Measurements from ENCODE around the gene SH3D19.

DNA sequence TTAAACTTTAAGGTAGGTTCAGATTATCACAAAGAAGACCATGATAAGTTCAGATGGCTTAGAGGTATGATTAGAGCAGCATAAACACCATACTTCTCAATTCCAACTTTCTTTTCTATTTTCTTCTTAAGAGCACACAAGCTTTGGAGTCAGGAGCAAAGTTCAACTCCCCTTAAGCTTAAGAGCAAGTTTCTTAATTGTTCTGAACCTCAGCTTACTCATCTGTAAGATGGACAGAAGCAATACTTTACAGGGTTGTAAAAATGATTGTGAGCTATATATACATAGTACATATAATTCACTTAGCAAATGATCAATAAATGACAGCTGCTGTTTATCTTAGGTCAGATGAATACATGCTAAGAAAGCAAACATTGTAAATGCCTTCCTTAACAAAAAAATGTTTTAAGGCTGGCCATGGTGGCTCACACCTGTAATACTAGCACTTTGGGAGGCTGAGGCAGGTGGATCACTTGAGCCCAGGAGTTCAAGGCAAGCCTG, 250.9 kb downstream of the SH3D19 start:
- no peak for TF ChIP-seq CTCF (IDR thresholded peaks at IDR 0.05)
- no peak for TF ChIP-seq POLR2A (IDR thresholded peaks at IDR 0.05)

Measured in esophagus squamous epithelium (tissue), 4 donors.